GM18508 (cell line): Measurements from ENCODE around the gene BCAT1.

Source experiments
- ATAC-seq: cut with Tn5 transposase; IDR thresholded peaks from one replicate; pipeline ENCODE4 v1.9.1; 2021; ENCODE audit warnings: moderate number of reproducible peaks; ENCODE audit not compliant: insufficient read depth, unreplicated experiment

The BCAT1 gene

GRCh38 chr12:24903329-24904088, 45.4 kb downstream of the BCAT1 start:
- ATAC-seq, result no peak

GRCh38 chr12:24902511-24903328, 46.2 kb downstream of the BCAT1 start:
- no peak for ATAC-seq

GRCh38 chr12:24901576-24902461, 47.1 kb downstream of the BCAT1 start:
- no peak for ATAC-seq

GRCh38 chr12:24900196-24900595, 48.7 kb downstream of the BCAT1 start:
- ATAC-seq, result no peak

GRCh38 chr12:24899503-24900075, 49.3 kb downstream of the BCAT1 start:
- ATAC-seq, result no peak

- no peak for ATAC-seq
Observed at GRCh38 chr12:24898606-24899005, 50.3 kb downstream of the BCAT1 start.

- ATAC-seq, result no peak
Observed at GRCh38 chr12:24898185-24898584, 50.7 kb downstream of the BCAT1 start.

- ATAC-seq, result no peak
Observed at GRCh38 chr12:24896171-24896570, 52.7 kb downstream of the BCAT1 start.

GRCh38 chr12:24895612-24896011, 53.3 kb downstream of the BCAT1 start:
- no peak for ATAC-seq

GRCh38 chr12:24894879-24895278, 54.0 kb downstream of the BCAT1 start:
- no peak for ATAC-seq

- ATAC-seq, result no peak
Observed at GRCh38 chr12:24890048-24890803, 58.7 kb downstream of the BCAT1 start.

GRCh38 chr12:24889411-24889810, 59.5 kb downstream of the BCAT1 start:
- ATAC-seq, result no peak

GRCh38 chr12:24888813-24889212, 60.1 kb downstream of the BCAT1 start:
- ATAC-seq, result no peak

- ATAC-seq, result no peak
Observed at GRCh38 chr12:24884911-24885310, 64.0 kb downstream of the BCAT1 start.

GRCh38 chr12:24881724-24882371, 67.1 kb downstream of the BCAT1 start:
- no peak for ATAC-seq

- ATAC-seq, result no peak
Observed at GRCh38 chr12:24881227-24881626, 67.7 kb downstream of the BCAT1 start.

- ATAC-seq, result no peak
Observed at GRCh38 chr12:24880732-24881131, 68.2 kb downstream of the BCAT1 start.

- ATAC-seq, result no peak
Observed at GRCh38 chr12:24879644-24880043, 69.3 kb downstream of the BCAT1 start.

GRCh38 chr12:24875014-24875413, 73.9 kb downstream of the BCAT1 start:
- ATAC-seq, result no peak
